BE2C (cell line): Measurements from ENCODE around the gene HUWE1.

ENCODE experiments used
- DNase-seq: peaks from one replicate; pipeline ENCODE4 v3.0.0-alpha.2; 2020
- H3K27me3 ChIP-seq: fragments of 250-450 bp; sonication (Bioruptor Pico); 2 replicates; pipeline ENCODE4 v1.5.1; 2020; ENCODE audit warnings: mild to moderate bottlenecking
- H3K36me3 ChIP-seq: fragments of 250-450 bp; sonication (Bioruptor Pico); 2 replicates; pipeline ENCODE4 v1.5.1; 2020; ENCODE audit warnings: mild to moderate bottlenecking
- H3K4me1 ChIP-seq: fragments of 250-450 bp; sonication (Bioruptor Pico); 2 replicates; pipeline ENCODE4 v1.5.1; 2020
- H3K4me3 ChIP-seq: 2 replicates; pipeline ENCODE4 v1.5.1; 2011; ENCODE audit warnings: low read depth, low read length
- H3K9me3 ChIP-seq: fragments of 250-450 bp; sonication (Bioruptor Pico); 2 replicates; pipeline ENCODE4 v1.5.1; 2020
- CTCF ChIP-seq: IDR thresholded peaks from 2 replicates; pipeline ENCODE4 v1.5.1; 2012; ENCODE audit warnings: mild to moderate bottlenecking, low read depth, low read length

HUWE1 gene

GRCh38 chrX:53666171-53666570 is 20.3 kb downstream of the HUWE1 start:
- Histone ChIP-seq H3K4me3 (no peak overlapping the region), H3K4me1 (no peaks in the 10 kb centered on the region), H3K27me3 (no peaks in the 10 kb centered on the region), H3K36me3 (peaks cover 8% of the 10 kb centered on the region), H3K9me3 (no peaks in the 10 kb centered on the region)
- TF ChIP-seq CTCF = no peak
- no peak for DNase-seq

DNA sequence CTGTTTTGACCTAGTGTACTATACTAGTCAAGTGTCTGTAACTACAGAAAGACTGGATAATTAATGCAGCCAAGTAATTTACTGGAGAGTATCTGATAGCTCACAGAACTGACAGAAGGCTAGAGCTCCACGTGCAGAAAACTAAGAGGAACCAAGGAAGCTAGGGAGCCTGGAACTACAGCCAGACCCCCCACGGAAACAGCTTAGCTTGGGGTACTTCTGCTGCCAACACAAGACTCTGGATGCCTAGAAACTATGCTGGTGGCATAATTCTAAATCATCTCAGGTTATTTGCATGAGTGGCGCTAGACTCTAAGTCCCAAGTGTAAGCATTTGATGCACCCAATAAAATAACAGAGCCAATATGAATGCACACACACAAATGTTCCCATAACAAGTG is 26.5 kb downstream of the HUWE1 start:
- no peaks in the 10 kb centered on the region for H3K9me3 ChIP-seq
- H3K4me1 ChIP-seq = no peaks in the 10 kb centered on the region
- no peak for DNase-seq
- no peak overlapping the region for H3K4me3 ChIP-seq
- peaks cover 2% of the 10 kb centered on the region for H3K36me3 ChIP-seq
- no peak for TF ChIP-seq CTCF
- H3K27me3 ChIP-seq = no peaks in the 10 kb centered on the region

GRCh38 chrX:53659039-53659438 is 27.5 kb downstream of the HUWE1 start:
- no peaks in the 10 kb centered on the region for H3K27me3 ChIP-seq
- H3K4me3 ChIP-seq = no peak overlapping the region
- H3K36me3 ChIP-seq = peaks cover 2% of the 10 kb centered on the region
- TF ChIP-seq CTCF = no peak
- DNase-seq = no peak
- H3K4me1 ChIP-seq = no peaks in the 10 kb centered on the region
- H3K9me3 ChIP-seq = no peaks in the 10 kb centered on the region

DNA sequence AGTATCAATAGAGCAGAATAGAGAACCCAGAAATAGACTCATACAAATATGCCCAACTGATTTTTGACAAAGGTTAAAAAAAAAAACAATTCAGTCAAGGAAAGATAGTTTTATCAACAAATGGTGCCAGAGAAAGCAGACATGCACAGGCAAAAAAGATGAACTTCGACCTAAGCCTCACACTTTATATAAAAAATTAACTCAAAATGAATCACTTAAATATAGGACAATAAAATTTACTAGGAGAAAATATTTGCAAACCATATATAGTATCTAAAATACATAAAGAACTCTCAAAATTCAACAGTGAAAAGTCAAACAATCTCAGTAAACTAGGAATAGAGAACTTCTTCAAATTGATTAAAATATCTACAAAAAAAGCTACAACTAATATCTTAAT is 29.7 kb downstream of the HUWE1 start:
- DNase-seq = no peak
- H3K27me3 ChIP-seq = no peaks in the 10 kb centered on the region
- no peaks in the 10 kb centered on the region for H3K9me3 ChIP-seq
- H3K4me3 ChIP-seq = no peak overlapping the region
- H3K4me1 ChIP-seq = no peaks in the 10 kb centered on the region
- TF ChIP-seq CTCF = no peak
- peaks cover 15% of the 10 kb centered on the region for H3K36me3 ChIP-seq

- H3K9me3 ChIP-seq = no peaks in the 10 kb centered on the region
- peaks cover 34% of the 10 kb centered on the region for H3K36me3 ChIP-seq
- TF ChIP-seq CTCF = no peak
- no peaks in the 10 kb centered on the region for H3K27me3 ChIP-seq
- no peak overlapping the region for H3K4me3 ChIP-seq
- no peaks in the 10 kb centered on the region for H3K4me1 ChIP-seq
- DNase-seq = no peak
These were observed 32.1 kb downstream of the HUWE1 start for GRCh38 chrX:53654376-53654775.

DNA sequence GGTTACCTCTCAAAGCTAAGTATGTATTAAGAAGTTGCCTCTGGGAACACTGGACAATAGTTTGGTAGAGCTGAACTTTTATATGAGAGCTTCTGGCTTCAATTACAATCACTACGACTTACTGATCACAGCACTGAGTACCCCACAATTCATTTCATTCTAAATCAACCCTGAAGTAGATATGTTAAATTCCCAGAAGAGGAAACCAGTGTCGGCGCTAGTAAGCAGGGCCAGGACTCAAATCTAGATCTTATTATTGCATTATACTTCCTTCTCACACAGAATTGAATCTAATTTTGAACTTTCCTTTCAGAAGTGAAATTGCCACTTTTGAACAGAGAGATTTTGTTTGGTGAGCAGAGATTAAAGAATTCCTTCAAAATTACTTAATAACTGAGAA is 41.8 kb downstream of the HUWE1 start:
- peaks cover 59% of the 10 kb centered on the region for H3K36me3 ChIP-seq
- H3K27me3 ChIP-seq = no peaks in the 10 kb centered on the region
- no peaks in the 10 kb centered on the region for H3K4me1 ChIP-seq
- no peak for TF ChIP-seq CTCF
- no peak overlapping the region for H3K4me3 ChIP-seq
- H3K9me3 ChIP-seq = no peaks in the 10 kb centered on the region
- DNase-seq = no peak
